Prostate gland (tissue), 2 donors: ENCODE results near the gene KLHL6. TPM values are rescaled to one million over a fixed set of nuclear protein-coding genes. Genes with fewer than 3 reads are reported as not detected.

Source experiments
- DNase-seq: peaks from one replicate; pipeline ENCODE4 v3.0.0-alpha.2; 2019; ENCODE audit warnings: low spot score
- H3K27ac ChIP-seq, 2 donors: fragments of 200-600 bp; sonication (generic); 2 replicates each; pipeline ENCODE4 v1.5.1; 2017 to 2019
- H3K27me3 ChIP-seq: fragments of 200-600 bp; sonication (generic); replicated peaks from 2 replicates; pipeline ENCODE4 v1.5.1; 2019; ENCODE audit not compliant: insufficient read depth
- H3K36me3 ChIP-seq, 2 donors: fragments of 200-600 bp; sonication (generic); 1 replicate in 1 of 2; 2 replicates in 1 of 2; pipeline versions ENCODE4 v1.5.1 to v1.8.1; 2017 to 2019
- H3K4me1 ChIP-seq: fragments of 200-600 bp; sonication (generic); replicated peaks from 2 replicates; pipeline ENCODE4 v1.5.1; 2019
- H3K4me3 ChIP-seq, 2 donors: fragments of 200-600 bp; sonication (generic); 2 replicates each; pipeline ENCODE4 v1.5.1; 2017 to 2019
- H3K9me3 ChIP-seq: fragments of 200-600 bp; sonication (generic); 2 replicates; pipeline ENCODE4 v1.5.1; 2017
- CTCF ChIP-seq, 4 experiments: fragments of 200-600 bp in 2 of 4; fragments of 450-650 bp in 2 of 4; sonication (generic) in 2 of 4; IDR thresholded peaks; 1 replicate in 3 of 4; 2 replicates in 1 of 4; pipeline ENCODE4 v1.5.1; 2016 to 2019; ENCODE audit warnings: antibody characterized with exemption in 4 of 4, mild to moderate bottlenecking in 2 of 4, moderate library complexity in 2 of 4
- POLR2A ChIP-seq: fragments of 450-650 bp; IDR thresholded peaks from one replicate; pipeline ENCODE4 v1.6.1; 2016; ENCODE audit warnings: antibody characterized with exemption, mild to moderate bottlenecking
- POLR2AphosphoS5 ChIP-seq: sonication (generic); formaldehyde crosslinking; IDR thresholded peaks from one replicate; pipeline ENCODE4 v1.6.1; 2017; ENCODE audit warnings: antibody characterized with exemption
- WGBS: methylation state at CpG from one replicate; pipeline ENCODE4 v1.1.5; 2018; 5-methylcytosine and 5-hydroxymethylcytosine counted together
- intact Hi-C: fragments of 100-400 bp; cut with DNase I; formaldehyde crosslinking; loops from one replicate; pipeline ENCODE4 v1.14.2; 2022
- total RNA-seq, 2 donors: library from RNA; depleted of rRNA; stranded (reverse); fragments of >200 nt; gene quantifications; one replicate each; pipeline ENCODE4 v1.1.0, GENCODE V29; 2016

The KLHL6 gene
- total RNA-seq, 2 donors from 2014 or later, result 1.0 to 1.2 TPM

- H3K36me3 ChIP-seq, result no peaks in the 10 kb centered on the region
- H3K9me3 ChIP-seq, result no peaks in the 10 kb centered on the region
- H3K27ac ChIP-seq, result no peak overlapping the region
- no peak overlapping the region for H3K4me3 ChIP-seq
- no peak for TF ChIP-seq POLR2A
- intact Hi-C loops, result no loop called here
- H3K27me3 ChIP-seq, result no peaks in the 10 kb centered on the region
- no peak for DNase-seq
- no peaks in the 10 kb centered on the region for H3K4me1 ChIP-seq
- WGBS, result 82% methylated on average over 4 of the region's 4 CpGs
Observed at GRCh38 chr3:183566880-183567279, 11.4 kb upstream of the KLHL6 start.

- 89% methylated on average over 5 of the region's 5 CpGs for WGBS
- TF ChIP-seq POLR2A (no peak), POLR2AphosphoS5 (no peak), CTCF (IDR thresholded peaks at IDR 0.05) (no peak)
- no peak overlapping the region for H3K4me3 ChIP-seq
- no peaks in the 10 kb centered on the region for H3K4me1 ChIP-seq
- no peaks in the 10 kb centered on the region for H3K9me3 ChIP-seq
- no peaks in the 10 kb centered on the region for H3K27me3 ChIP-seq
- intact Hi-C loops, result no loop called here
- no peak for DNase-seq
- H3K27ac ChIP-seq, result no peak overlapping the region
- H3K36me3 ChIP-seq, result no peaks in the 10 kb centered on the region
Observed at GRCh38 chr3:183564046-183564445, 8.5 kb upstream of the KLHL6 start.

GRCh38 chr3:183563536-183563874, 8.0 kb upstream of the KLHL6 start:
- intact Hi-C loops, result no loop called here
- Histone ChIP-seq H3K9me3 (no peaks in the 10 kb centered on the region), H3K4me1 (no peaks in the 10 kb centered on the region), H3K4me3 (no peak overlapping the region), H3K27ac (no peak overlapping the region), H3K27me3 (no peaks in the 10 kb centered on the region), H3K36me3 (no peaks in the 10 kb centered on the region)
- DNase-seq, result no peak
- no peak for TF ChIP-seq POLR2AphosphoS5
- WGBS, result 61% methylated on average over 2 of the region's 2 CpGs

DNA sequence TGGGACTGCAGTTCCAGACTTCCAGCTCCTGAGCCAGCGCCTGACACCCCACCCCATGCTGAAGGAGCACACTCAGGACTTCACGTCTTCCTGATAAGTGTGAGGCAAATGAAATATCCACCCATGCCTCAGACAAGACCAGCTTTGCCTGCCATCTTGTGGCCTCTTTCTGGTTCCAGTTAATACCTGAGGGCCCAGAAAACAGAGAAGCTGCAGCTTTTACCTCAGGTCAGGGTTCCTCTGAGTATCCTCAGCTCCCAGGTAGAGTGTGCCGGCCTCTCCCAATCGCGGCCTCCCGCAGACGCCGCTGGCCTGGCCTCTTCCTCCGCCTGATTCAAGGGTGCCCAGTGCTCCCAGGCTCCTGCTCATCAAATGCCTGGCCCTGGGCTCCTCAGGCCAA, 5.1 kb upstream of the KLHL6 start:
- H3K9me3 ChIP-seq, result no peaks in the 10 kb centered on the region
- H3K27ac ChIP-seq, result no peak overlapping the region
- intact Hi-C loops, result no loop called here
- H3K27me3 ChIP-seq, result no peaks in the 10 kb centered on the region
- no peaks in the 10 kb centered on the region for H3K36me3 ChIP-seq
- DNase-seq, result no peak
- no peaks in the 10 kb centered on the region for H3K4me1 ChIP-seq
- H3K4me3 ChIP-seq, result no peak overlapping the region
- WGBS, result 92% methylated on average over 9 of the region's 9 CpGs
- no peak for TF ChIP-seq POLR2AphosphoS5
- no peak for TF ChIP-seq CTCF (IDR thresholded peaks at IDR 0.05)
- TF ChIP-seq POLR2A, result no peak

DNA sequence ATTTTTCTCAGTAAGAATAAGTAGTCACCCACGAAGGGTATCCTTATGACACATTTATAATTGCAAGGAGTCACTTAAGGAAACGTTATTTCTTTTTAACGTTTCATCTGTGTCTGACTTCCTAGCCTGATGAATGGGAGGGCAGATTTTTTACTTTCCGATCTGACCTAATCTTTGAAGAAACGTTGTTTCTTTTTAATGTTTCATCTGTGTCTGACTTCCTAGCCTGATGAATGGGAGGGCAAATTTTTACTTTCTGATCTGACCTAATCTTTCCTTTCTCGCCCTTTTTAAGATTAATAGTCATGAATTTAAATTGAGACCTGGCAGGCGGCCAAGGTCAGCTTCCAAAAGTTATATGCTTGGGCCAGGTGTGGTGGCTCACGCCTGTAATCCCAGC, 3.0 kb upstream of the KLHL6 start:
- intact Hi-C loops, result no loop called here
- WGBS, result 79% methylated on average over 8 of the region's 8 CpGs
- Histone ChIP-seq H3K9me3 (no peaks in the 10 kb centered on the region), H3K27me3 (no peaks in the 10 kb centered on the region), H3K4me1 (no peaks in the 10 kb centered on the region), H3K27ac (no peak overlapping the region), H3K4me3 (no peak overlapping the region), H3K36me3 (no peaks in the 10 kb centered on the region)
- DNase-seq, result no peak
- no peak for TF ChIP-seq POLR2A
- no peak for TF ChIP-seq POLR2AphosphoS5
- TF ChIP-seq CTCF (IDR thresholded peaks at IDR 0.05), result no peak

- Histone ChIP-seq H3K4me3 (no peak overlapping the region), H3K36me3 (no peaks in the 10 kb centered on the region), H3K27ac (no peak overlapping the region), H3K4me1 (no peaks in the 10 kb centered on the region), H3K27me3 (no peaks in the 10 kb centered on the region), H3K9me3 (no peaks in the 10 kb centered on the region)
- TF ChIP-seq POLR2A, result no peak
- no peak for TF ChIP-seq CTCF (IDR thresholded peaks at IDR 0.05)
- no peak for TF ChIP-seq POLR2AphosphoS5
- WGBS, result 84% methylated on average over 5 of the region's 5 CpGs
- DNase-seq, result no peak
- intact Hi-C loops, result no loop called here
Observed at GRCh38 chr3:183556722-183557121, 1.2 kb upstream of the KLHL6 start.
